Mammary epithelial cell (primary cell): ENCODE data around the gene DAND5.

Experiments
- CTCF ChIP-seq, 2 donors: IDR thresholded peaks in 1 of 2; conservative IDR thresholded peaks in 1 of 2; 2 replicates each; pipeline ENCODE4 v1.5.1; 2011 to 2012; ENCODE audit warnings: inconsistent platforms in 2 of 2, low read length in 2 of 2, mild to moderate bottlenecking in 2 of 2, control low read depth in 1 of 2, low read depth in 1 of 2; ENCODE audit not compliant: insufficient read depth in 1 of 2; ENCODE audit errors: extremely low read depth in 1 of 2
- EZH2 ChIP-seq: IDR thresholded peaks from 2 replicates; pipeline ENCODE4 v1.6.1; 2012; ENCODE audit warnings: low read length, inconsistent platforms, borderline replicate concordance

DNA sequence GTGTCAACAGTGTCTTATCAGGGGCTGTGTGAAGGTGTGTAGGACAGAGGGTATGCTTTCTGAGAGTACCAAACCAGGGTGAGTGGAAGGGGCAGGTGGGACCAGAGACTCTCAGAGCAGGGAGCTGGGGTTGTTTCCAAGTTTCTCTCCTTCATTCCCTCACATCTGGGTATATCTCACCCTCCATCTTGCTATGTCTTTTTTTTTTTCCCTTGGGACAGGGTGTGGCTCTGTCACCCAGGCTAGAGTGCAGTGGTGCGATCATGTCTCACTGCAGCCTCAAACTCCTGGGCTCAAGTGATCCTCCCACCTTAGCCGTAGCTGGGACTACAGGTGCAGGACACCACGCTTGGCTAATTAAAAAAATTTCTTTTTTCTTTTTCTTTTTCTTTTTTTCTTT, 10.6 kb downstream of the DAND5 start:
- TF ChIP-seq CTCF (conservative IDR thresholded peaks at IDR 0.05 in 1 of 2, IDR thresholded peaks at IDR 0.05 in 1 of 2; ENCODE audit: extremely low read depth in 1 of 2, insufficient read depth in 1 of 2, low read depth in 1 of 2, low read length in 2 of 2), result no peak
- TF ChIP-seq EZH2, result no peak
